Right lobe of liver (tissue), 6 donors: ENCODE data around the gene STAT4. TPM values are rescaled to one million over a fixed set of nuclear protein-coding genes. Genes with fewer than 3 reads are reported as not detected.

ENCODE experiments used
- ATAC-seq, 4 donors: fragments of 200-7000 bp; cut with Tn5 transposase; one replicate each; pipeline ENCODE4 v1.9.1; 2020; ENCODE audit warnings: mild to moderate bottlenecking in 4 of 4, moderate library complexity in 4 of 4
- DNase-seq, 3 donors: peaks; one replicate each; pipeline ENCODE4 v3.0.0-alpha.2; 2020
- H3K27ac ChIP-seq, 3 donors: fragments of 200-600 bp; one replicate each; pipeline ENCODE4 v1.8.0; 2022
- H3K27me3 ChIP-seq, 2 donors: fragments of 200-600 bp; one replicate each; pipeline ENCODE4 v1.8.0; 2022
- H3K36me3 ChIP-seq, 4 donors: fragments of 200-600 bp; sonication (generic) in 1 of 4; one replicate each; pipeline versions ENCODE4 v1.5.1 to v1.8.0; 2017 to 2022; ENCODE audit warnings: control low read depth in 1 of 4
- H3K4me1 ChIP-seq, 4 donors: fragments of 200-600 bp; sonication (generic) in 1 of 4; one replicate each; pipeline versions ENCODE4 v1.5.1 to v1.8.0; 2017 to 2022; ENCODE audit warnings: control low read depth in 1 of 4
- H3K4me3 ChIP-seq, 3 donors: fragments of 200-600 bp; one replicate each; pipeline ENCODE4 v1.8.0; 2022
- H3K9me3 ChIP-seq, 4 donors: fragments of 200-600 bp; sonication (generic) in 1 of 4; one replicate each; pipeline versions ENCODE4 v1.5.1 to v1.8.0; 2017 to 2022; ENCODE audit warnings: control low read depth in 1 of 4
- CTCF ChIP-seq, 4 donors: fragments of 200-600 bp in 3 of 4; fragments of 450-650 bp in 1 of 4; IDR thresholded peaks; one replicate each; pipeline versions ENCODE4 v1.5.1 to v1.8.0; 2016 to 2022; ENCODE audit warnings: antibody characterized with exemption in 4 of 4, mild to moderate bottlenecking in 2 of 4
- POLR2A ChIP-seq: fragments of 450-650 bp; IDR thresholded peaks from one replicate; pipeline ENCODE4 v1.6.1; 2017; ENCODE audit warnings: antibody characterized with exemption, mild to moderate bottlenecking
- WGBS: methylation state at CpG from one replicate; pipeline ENCODE4 v1.1.6; 2018; ENCODE audit warnings: low coverage, low lambda C conversion rate; ENCODE audit not compliant: insufficient coverage; ENCODE audit errors: missing lambda C conversion rate; 5-methylcytosine and 5-hydroxymethylcytosine counted together
- intact Hi-C, 2 donors: fragments of 100-400 bp; cut with DNase I; formaldehyde crosslinking; loops; one replicate each; pipeline versions ENCODE4 v1.11.2 to v1.14.1; 2022
- total RNA-seq, 6 experiments: library from RNA; depleted of rRNA in 2 of 6; stranded (reverse); fragments of >200 nt in 2 of 6; fragmentation: NEBNext Ultra II Directional in 3 of 6; extraction: Animal tissue kit (Norgen Biotek cat#: 25700) in 3 of 6; gene quantifications; one replicate each; pipeline versions ENCODE4 v1.1.0 to v1.2.4, GENCODE V29; 2016 to 2023
- donor health status: DM: no; HTN: yes; CAD: no.
- donor health status: DM: no; HTN: no; CAD: no.
- donor health status: DM: no; HTN: no; CAD: no.
- donor health status: DM: no; HTN: yes; CAD: no.
- donor health status: DM: no; HTN: yes; CAD: no.

STAT4 gene
- total RNA-seq, 6 experiments from 2014 or later, result 0.90 to 6.1 (median 3.2) TPM

DNA sequence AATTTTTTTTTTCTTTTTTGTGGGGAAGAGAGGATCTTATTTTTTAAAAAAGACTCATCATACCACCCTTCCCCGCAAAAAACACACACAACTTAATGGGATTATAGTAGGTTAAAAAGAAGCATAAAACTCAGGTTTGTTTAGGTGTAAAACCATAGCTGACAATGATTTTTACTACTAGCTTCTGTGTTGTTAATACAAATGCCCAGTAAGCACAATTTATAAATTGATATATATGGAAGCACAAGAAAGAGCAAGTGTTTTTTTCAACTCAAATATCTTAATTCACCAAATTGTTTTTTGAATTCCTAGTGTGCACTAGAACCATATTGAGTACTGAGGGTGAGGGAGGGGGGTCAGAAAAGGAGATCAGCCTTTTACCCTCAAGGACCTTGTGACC is 7.0 kb downstream of the STAT4 start:
- DNase-seq (no peak), ATAC-seq (no peak)
- Histone ChIP-seq H3K27me3 (no peaks in the 10 kb centered on the region), H3K4me3 (no peak overlapping the region), H3K36me3 (no peaks in the 10 kb centered on the region), H3K4me1 (no peaks in the 10 kb centered on the region), H3K27ac (no peak overlapping the region), H3K9me3 (no peaks in the 10 kb centered on the region)
- intact Hi-C loops, result no loop called here
- 100% methylated on average over 1 of the region's 1 CpG for WGBS
- no peak for TF ChIP-seq CTCF (IDR thresholded peaks at IDR 0.05)
- TF ChIP-seq POLR2A, result no peak

DNA sequence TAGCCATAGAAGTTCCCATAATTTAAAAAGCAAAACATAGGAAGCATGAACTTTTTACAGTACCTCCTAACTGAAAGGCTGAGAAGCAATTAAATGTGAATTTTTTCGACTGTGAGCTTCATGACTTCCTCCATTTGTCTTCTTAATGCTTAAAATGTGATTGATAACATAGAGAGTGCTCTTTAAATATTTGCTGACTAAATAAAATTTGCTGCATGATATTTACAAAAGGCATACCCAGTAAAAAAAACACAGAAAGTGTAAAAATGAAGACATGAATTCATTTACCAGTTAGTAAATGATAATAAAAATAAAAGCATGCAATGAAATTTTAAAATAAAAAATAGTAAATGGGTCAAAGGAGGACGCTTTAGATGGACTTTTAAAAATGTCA is 21.9 kb downstream of the STAT4 start:
- DNase-seq, result no peak
- intact Hi-C loops, result no loop called here
- Histone ChIP-seq H3K36me3 (no peaks in the 10 kb centered on the region), H3K27me3 (no peaks in the 10 kb centered on the region), H3K27ac (no peak overlapping the region), H3K9me3 (no peaks in the 10 kb centered on the region), H3K4me1 (no peaks in the 10 kb centered on the region), H3K4me3 (no peak overlapping the region)
- no peak for TF ChIP-seq POLR2A
- no peak for TF ChIP-seq CTCF (IDR thresholded peaks at IDR 0.05)
- no peak for ATAC-seq
- WGBS, result 70% methylated on average over 2 of the region's 2 CpGs

DNA sequence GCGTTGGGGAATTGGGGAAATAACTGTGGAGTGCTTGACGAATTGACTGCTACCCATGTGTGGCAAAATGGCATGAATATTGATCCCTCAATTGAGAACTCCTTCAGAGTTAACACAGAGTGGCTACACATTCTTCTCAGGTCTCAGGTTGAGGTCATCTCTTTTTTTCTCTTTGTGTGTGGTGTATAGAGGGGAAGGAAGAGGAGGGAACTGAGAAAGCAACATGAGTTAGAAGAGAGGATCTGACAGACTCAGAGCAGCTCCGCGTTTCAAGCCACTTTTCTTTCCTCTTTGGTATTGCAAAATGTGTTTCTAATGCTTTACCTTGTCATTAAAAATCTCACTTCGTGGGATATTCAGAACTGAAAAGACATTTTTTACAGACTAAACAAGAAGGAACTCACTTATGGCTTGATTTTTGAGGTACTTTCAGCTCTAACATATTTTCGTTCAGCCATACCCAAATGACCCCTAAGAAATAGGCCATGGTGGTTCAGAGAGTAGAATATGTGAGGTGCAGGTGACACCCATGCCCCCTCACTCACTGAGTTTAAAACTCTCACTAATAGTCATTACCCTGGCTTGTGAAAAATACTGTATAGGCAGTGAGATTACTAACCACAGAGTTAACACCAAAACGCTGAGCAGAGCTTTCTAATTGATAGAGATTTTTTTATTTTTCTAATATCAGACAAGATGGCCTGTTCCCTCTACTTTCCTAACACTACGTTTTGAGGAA is 22.5 kb downstream of the STAT4 start:
- Histone ChIP-seq H3K36me3 (no peaks in the 10 kb centered on the region), H3K27me3 (no peaks in the 10 kb centered on the region), H3K4me3 (no peak overlapping the region), H3K4me1 (no peaks in the 10 kb centered on the region), H3K27ac (no peak overlapping the region), H3K9me3 (no peaks in the 10 kb centered on the region)
- intact Hi-C loops, result no loop called here
- DNase-seq (no peak), ATAC-seq (peak in 3 of 4 donors; percentile 21 to 57 (median 24))
- 67% methylated on average over 8 of the region's 8 CpGs for WGBS
- TF ChIP-seq POLR2A (no peak), CTCF (IDR thresholded peaks at IDR 0.05) (no peak)

GRCh38 chr2:191127235-191127634 is 23.6 kb downstream of the STAT4 start:
- Histone ChIP-seq H3K27ac (no peak overlapping the region), H3K4me1 (no peaks in the 10 kb centered on the region), H3K27me3 (no peaks in the 10 kb centered on the region), H3K4me3 (no peak overlapping the region), H3K36me3 (no peaks in the 10 kb centered on the region), H3K9me3 (no peaks in the 10 kb centered on the region)
- 91% methylated on average over 3 of the region's 3 CpGs for WGBS
- TF ChIP-seq CTCF (IDR thresholded peaks at IDR 0.05) (no peak), POLR2A (no peak)
- ATAC-seq (no peak), DNase-seq (no peak)
- intact Hi-C loops, result no loop called here
